B cell (primary cell): Measurements from ENCODE around the gene SLC39A12. TPM values are rescaled to one million over a fixed set of nuclear protein-coding genes. Genes with fewer than 3 reads are reported as not detected.

Source experiments
- ATAC-seq: fragments of 200-7000 bp; cut with Tn5 transposase; one replicate; pipeline ENCODE4 v1.10.0; 2021; ENCODE audit warnings: low read depth, mild to moderate bottlenecking, moderate number of reproducible peaks, moderate library complexity
- CTCF ChIA-PET: fragments of 350-600 bp; sonication (Branson Sonifier 250); formaldehyde crosslinking; loops from one replicate; lab custom pipeline; 2021; ENCODE audit warnings: antibody characterized with exemption, inconsistent platforms; lab: Charles Lee
- POLR2A ChIA-PET: fragments of 350-600 bp; sonication (Branson Sonifier 250); formaldehyde crosslinking; loops from one replicate; lab custom pipeline; 2021; ENCODE audit warnings: antibody characterized with exemption; lab: Charles Lee
- DNase-seq: peaks from one replicate; pipeline ENCODE4 v3.0.0; 2013
- H2AFZ ChIP-seq: 2 replicates; pipeline ENCODE4 v1.6.1; 2012; ENCODE audit warnings: mild to moderate bottlenecking, low read depth, low read length; ENCODE audit not compliant: insufficient read depth, poor library complexity, severe bottlenecking
- H3K27ac ChIP-seq, 2 donors: 1 replicate in 1 of 2; 2 replicates in 1 of 2; pipeline ENCODE4 v1.5.1; 2012 to 2013; ENCODE audit warnings: low read length in 2 of 2, mild to moderate bottlenecking in 2 of 2, moderate library complexity in 1 of 2
- H3K27me3 ChIP-seq, 4 experiments: fragments of 200-600 bp in 1 of 4; sonication (generic) in 1 of 4; replicated peaks in 1 of 4; 1 replicate in 2 of 4; 2 replicates in 2 of 4; pipeline versions ENCODE4 v1.6.1 to v1.7.0; 2013 to 2016; ENCODE audit warnings: low read length in 3 of 4, mild to moderate bottlenecking in 2 of 4, mixed read lengths in 1 of 4, moderate library complexity in 1 of 4; ENCODE audit not compliant: insufficient read depth in 4 of 4, control insufficient read depth in 3 of 4; ENCODE audit errors: control extremely low read depth in 1 of 4
- H3K36me3 ChIP-seq, 2 experiments: replicated peaks in 1 of 2; 1 replicate in 1 of 2; 2 replicates in 1 of 2; pipeline versions ENCODE4 v1.6.1 to v1.7.1; 2013; ENCODE audit warnings: low read length in 1 of 2; ENCODE audit not compliant: insufficient read depth in 2 of 2, control insufficient read depth in 1 of 2; ENCODE audit errors: control extremely low read depth in 1 of 2, extremely low read depth in 1 of 2
- H3K4me1 ChIP-seq, 2 donors: fragments of 200-600 bp in 1 of 2; sonication (generic) in 1 of 2; 1 replicate in 1 of 2; 2 replicates in 1 of 2; pipeline versions ENCODE4 v1.5.1 to v1.6.1; 2013 to 2017; ENCODE audit warnings: low read length in 2 of 2; ENCODE audit not compliant: control insufficient read depth in 2 of 2, insufficient read depth in 2 of 2
- H3K4me2 ChIP-seq: replicated peaks from 2 replicates; pipeline ENCODE3; 2012; ENCODE audit warnings: mild to moderate bottlenecking, low read depth, low read length; ENCODE audit not compliant: poor library complexity, severe bottlenecking
- H3K4me3 ChIP-seq, 5 experiments: fragments of 200-600 bp in 1 of 5; sonication (generic) in 1 of 5; 1 replicate in 3 of 5; 2 replicates in 2 of 5; pipeline versions ENCODE4 v1.5.1 to v1.7.0; 2011 to 2016; ENCODE audit warnings: low read length in 4 of 5, mild to moderate bottlenecking in 4 of 5, low read depth in 2 of 5, control low read depth in 1 of 5, moderate library complexity in 1 of 5; ENCODE audit not compliant: insufficient read depth in 1 of 5; ENCODE audit errors: control extremely low read depth in 1 of 5, extremely low read depth in 1 of 5
- H3K79me2 ChIP-seq: fragments of 200-600 bp; sonication (generic); one replicate; pipeline ENCODE4 v1.6.0; 2016; ENCODE audit warnings: low read length; ENCODE audit not compliant: control insufficient read depth, insufficient read depth
- H3K9ac ChIP-seq: fragments of 200-600 bp; sonication (generic); 2 replicates; pipeline ENCODE4 v1.6.1; 2017; ENCODE audit warnings: mild to moderate bottlenecking, low read length, moderate library complexity
- H3K9me3 ChIP-seq, 3 donors: one replicate each; pipeline versions ENCODE4 v1.6.1 to v1.7.1; 2013; ENCODE audit warnings: low read length in 2 of 3; ENCODE audit not compliant: control insufficient read depth in 2 of 3, insufficient read depth in 1 of 3; ENCODE audit errors: control extremely low read depth in 1 of 3
- H4K20me1 ChIP-seq: 2 replicates; pipeline ENCODE4 v1.6.0; 2012; ENCODE audit warnings: mild to moderate bottlenecking, low read length; ENCODE audit not compliant: insufficient read depth, control insufficient read depth, poor library complexity, severe bottlenecking
- H3K27ac Mint-ChIP-seq: one replicate; pipeline ENCODE4 v1.8.0; 2021; ENCODE audit warnings: mixed read lengths
- H3K27me3 Mint-ChIP-seq: one replicate; pipeline ENCODE4 v1.8.0; 2021; ENCODE audit warnings: mixed read lengths
- H3K4me1 Mint-ChIP-seq: one replicate; pipeline ENCODE4 v1.8.0; 2021; ENCODE audit warnings: mixed read lengths
- H3K4me3 Mint-ChIP-seq: one replicate; pipeline ENCODE4 v1.8.0; 2021; ENCODE audit warnings: mixed read lengths
- H3K9me3 Mint-ChIP-seq: one replicate; pipeline ENCODE4 v1.8.0; 2022; ENCODE audit warnings: mixed read lengths; ENCODE audit not compliant: insufficient read depth
- EZH2 ChIP-seq: IDR thresholded peaks from 2 replicates; pipeline ENCODE4 v1.6.1; 2012; ENCODE audit warnings: borderline replicate concordance, low read depth, mild to moderate bottlenecking, moderate library complexity, low read length; ENCODE audit not compliant: insufficient read depth, poor library complexity, severe bottlenecking
- WGBS: methylation state at CpG from one replicate; pipeline ENCODE4 v1.1.5; 2013; ENCODE audit warnings: missing lambda C conversion rate; ENCODE audit not compliant: insufficient coverage; 5-methylcytosine and 5-hydroxymethylcytosine counted together
- intact Hi-C: fragments of 100-400 bp; cut with micrococcal nuclease; formaldehyde crosslinking; loops from one replicate; pipeline ENCODE4 v1.10.0; 2022
- polyA plus RNA-seq: library from polyadenylated mRNA; depleted of rRNA; stranded (reverse); fragments of >200 nt; gene quantifications from 2 replicates; pipeline ENCODE4 v1.2.3, GENCODE V29; 2012
- total RNA-seq, 2 donors: library from RNA; stranded (reverse); fragments of 120-200 nt in 1 of 2; gene quantifications; 1 replicate in 1 of 2; 2 replicates in 1 of 2; pipeline versions ENCODE4 v1.2.3 to v1.2.4, GENCODE V29; 2013 to 2022
- TF ChIP-seq, protein P1 (sequence below): fragments of 200-600 bp; IDR thresholded peaks from one replicate; pipeline ENCODE4 v1.8.0; 2022; ENCODE audit warnings: antibody characterized with exemption, mild to moderate bottlenecking

Gene SLC39A12
- total and polyA plus RNA-seq, 2 donors (not counting 1 experiment from before 2014, with no cell fraction given) = not detected

DNA sequence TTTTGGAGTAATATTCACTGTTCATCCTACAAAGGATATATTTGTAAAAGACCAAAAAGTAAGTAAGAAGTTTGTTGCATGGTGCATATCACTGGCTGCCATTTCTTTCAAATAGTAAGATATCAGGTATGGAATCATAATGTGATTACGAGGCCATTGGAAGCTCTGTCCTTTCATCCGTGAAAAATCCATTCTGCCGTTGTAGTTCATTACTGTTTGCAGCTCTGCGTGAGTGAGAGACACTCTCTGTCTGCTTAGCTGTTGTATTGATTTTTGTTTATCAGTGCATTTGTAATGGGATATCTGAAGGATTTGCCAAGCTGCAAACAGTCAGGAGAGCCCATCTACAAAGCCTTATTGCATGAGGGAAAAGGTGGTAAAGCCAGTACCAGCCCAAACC is 44.1 kb upstream of the SLC39A12 start:
- Histone ChIP-seq H3K4me3 (no peak overlapping the region), H3K27me3 (no peaks in the 10 kb centered on the region), H4K20me1 (no peaks in the 10 kb centered on the region), H3K4me2 (no peak overlapping the region), H3K9ac (no peak overlapping the region), H2AFZ (no peak overlapping the region), H3K9me3 (no peaks in the 10 kb centered on the region), H3K36me3 (no peaks in the 10 kb centered on the region), H3K27ac (no peak overlapping the region), H3K4me1 (no peaks in the 10 kb centered on the region), H3K79me2 (no peaks in the 10 kb centered on the region)
- CTCF ChIA-PET = no interaction called here
- POLR2A ChIA-PET = no interaction called here
- no peaks in the 10 kb centered on the region for H3K9me3 Mint-ChIP-seq
- ATAC-seq (no peak), DNase-seq (no peak)
- no peak for TF ChIP-seq EZH2
- TF ChIP-seq, protein P1, sequence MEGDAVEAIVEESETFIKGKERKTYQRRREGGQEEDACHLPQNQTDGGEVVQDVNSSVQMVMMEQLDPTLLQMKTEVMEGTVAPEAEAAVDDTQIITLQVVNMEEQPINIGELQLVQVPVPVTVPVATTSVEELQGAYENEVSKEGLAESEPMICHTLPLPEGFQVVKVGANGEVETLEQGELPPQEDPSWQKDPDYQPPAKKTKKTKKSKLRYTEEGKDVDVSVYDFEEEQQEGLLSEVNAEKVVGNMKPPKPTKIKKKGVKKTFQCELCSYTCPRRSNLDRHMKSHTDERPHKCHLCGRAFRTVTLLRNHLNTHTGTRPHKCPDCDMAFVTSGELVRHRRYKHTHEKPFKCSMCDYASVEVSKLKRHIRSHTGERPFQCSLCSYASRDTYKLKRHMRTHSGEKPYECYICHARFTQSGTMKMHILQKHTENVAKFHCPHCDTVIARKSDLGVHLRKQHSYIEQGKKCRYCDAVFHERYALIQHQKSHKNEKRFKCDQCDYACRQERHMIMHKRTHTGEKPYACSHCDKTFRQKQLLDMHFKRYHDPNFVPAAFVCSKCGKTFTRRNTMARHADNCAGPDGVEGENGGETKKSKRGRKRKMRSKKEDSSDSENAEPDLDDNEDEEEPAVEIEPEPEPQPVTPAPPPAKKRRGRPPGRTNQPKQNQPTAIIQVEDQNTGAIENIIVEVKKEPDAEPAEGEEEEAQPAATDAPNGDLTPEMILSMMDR = no peak
- no peak overlapping the region for H3K27ac Mint-ChIP-seq
- 89% methylated on average over 4 of the region's 4 CpGs for WGBS
- no peaks in the 10 kb centered on the region for H3K27me3 Mint-ChIP-seq
- no peak overlapping the region for H3K4me3 Mint-ChIP-seq
- intact Hi-C loops = no loop called here
- H3K4me1 Mint-ChIP-seq = no peaks in the 10 kb centered on the region

- no peak overlapping the region for H3K4me3 ChIP-seq
- no peak overlapping the region for H3K4me3 Mint-ChIP-seq
- H4K20me1 ChIP-seq = no peaks in the 10 kb centered on the region
- CTCF ChIA-PET = interaction anchor here (0.9 kb wide), 1 partner anchor 11 kb away, joined by 4 read pairs; no protein-coding TSS in a partner anchor
- H3K27ac ChIP-seq = no peak overlapping the region
- ATAC-seq (no peak), DNase-seq (peak; percentile 29)
- no peaks in the 10 kb centered on the region for H3K27me3 Mint-ChIP-seq
- no peak overlapping the region for H2AFZ ChIP-seq
- no peaks in the 10 kb centered on the region for H3K36me3 ChIP-seq
- H3K27ac Mint-ChIP-seq = no peak overlapping the region
- H3K4me1 Mint-ChIP-seq = no peaks in the 10 kb centered on the region
- WGBS = 11% methylated on average over 8 of the region's 12 CpGs
- H3K79me2 ChIP-seq = no peaks in the 10 kb centered on the region
- H3K4me1 ChIP-seq = no peaks in the 10 kb centered on the region
- no peak overlapping the region for H3K9ac ChIP-seq
- POLR2A ChIA-PET = no interaction called here
- no peak overlapping the region for H3K4me2 ChIP-seq
- intact Hi-C loops = no loop called here
- TF ChIP-seq, protein P1 = peak; percentile 46
- TF ChIP-seq EZH2 = no peak
- no peaks in the 10 kb centered on the region for H3K9me3 ChIP-seq
- H3K9me3 Mint-ChIP-seq = no peaks in the 10 kb centered on the region
- H3K27me3 ChIP-seq = no peaks in the 10 kb centered on the region
Observed at GRCh38 chr10:17910125-17910789, 41.5 kb upstream of the SLC39A12 start.
